Renal cortical epithelial cell (primary cell): ENCODE measurements around the gene CCDC7. TPM values are rescaled to one million over a fixed set of nuclear protein-coding genes. Genes with fewer than 3 reads are reported as not detected.
A peak's percentile ranks its signal among the peaks of the same experiment; 100 is the strongest.
"Not testable (repeated sequence)": the region's sequence is repeated elsewhere in the genome, so short reads cannot be mapped to it uniquely, and the experiment has no call there.

ENCODE experiments used
- DNase-seq: peaks from one replicate; pipeline ENCODE4 v3.0.0-alpha.2; 2011; ENCODE audit warnings: low read depth
- total RNA-seq: library from RNA; depleted of rRNA; stranded (reverse); fragments of >200 nt; gene quantifications from 2 replicates; pipeline ENCODE4 v1.2.3, GENCODE V29; 2014

CCDC7 gene
- total RNA-seq = 3.5 and 14.5 TPM in 2 replicates

DNA sequence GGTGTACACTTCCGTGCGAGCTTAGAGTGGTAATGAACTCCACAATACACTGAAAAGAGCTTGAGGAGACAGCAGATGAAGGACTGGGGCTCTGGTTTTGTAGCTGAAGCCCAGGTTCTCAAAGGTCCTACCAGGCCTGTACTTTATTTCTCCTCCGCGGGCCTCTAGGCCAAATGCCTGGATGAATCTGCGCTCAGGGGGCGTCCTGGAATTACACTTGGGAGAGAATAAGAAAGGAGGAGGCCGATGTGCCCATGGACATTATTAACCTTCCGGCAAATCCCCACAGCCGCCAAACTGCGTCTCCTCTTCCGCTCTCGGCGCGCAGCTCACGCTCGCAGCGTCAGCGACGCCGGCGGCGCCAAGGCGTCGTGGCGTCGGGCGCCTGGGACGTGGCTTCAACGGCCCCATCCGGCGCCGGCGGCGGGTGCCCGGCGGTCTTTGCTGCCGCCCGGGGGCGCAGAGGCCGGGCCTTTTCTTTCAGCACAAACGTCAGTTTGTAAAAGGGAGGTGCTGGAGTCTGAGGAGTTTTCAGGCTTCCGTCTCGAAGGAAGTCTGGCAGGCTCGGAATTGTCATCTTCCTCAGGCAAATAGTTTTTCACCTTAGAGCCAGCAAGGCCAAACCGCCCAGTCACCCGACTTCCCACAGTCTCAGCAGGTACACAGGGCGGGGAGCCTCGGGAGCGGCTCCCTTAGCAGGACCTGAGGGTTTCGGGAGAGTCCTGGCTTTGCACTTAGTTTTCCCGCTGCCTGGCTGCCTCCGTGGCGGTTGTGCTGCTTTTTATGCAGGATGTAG, at the start of gene CCDC7:
CCDC7 (plus strand) TSS at position 401 of the 796 bp plus-strand sequence. CDS start 5,503 bp downstream, outside the sequence.
- peak; percentile 68 for DNase-seq

DNA sequence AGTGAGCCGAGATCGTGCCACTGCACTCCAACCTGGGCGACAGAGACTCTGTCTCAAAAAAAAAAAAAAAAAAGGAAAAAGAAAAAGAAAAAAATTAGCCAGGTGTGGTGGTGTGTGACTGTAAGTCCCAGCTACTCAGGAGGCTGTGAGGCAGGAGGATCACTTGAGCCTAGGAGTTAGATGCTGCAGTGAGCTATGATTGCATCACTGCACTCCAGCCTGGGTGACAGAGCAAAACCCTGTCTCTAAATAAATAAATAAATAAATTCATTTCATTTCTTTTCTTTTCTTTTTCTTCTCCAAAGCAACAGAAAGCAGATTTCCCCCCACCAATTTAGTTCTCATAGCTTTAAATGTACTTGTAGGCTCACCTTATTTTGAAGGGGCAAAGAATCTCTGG, 48.8 kb upstream of the CCDC7 start:
- DNase-seq = not testable (repeated sequence)

DNA sequence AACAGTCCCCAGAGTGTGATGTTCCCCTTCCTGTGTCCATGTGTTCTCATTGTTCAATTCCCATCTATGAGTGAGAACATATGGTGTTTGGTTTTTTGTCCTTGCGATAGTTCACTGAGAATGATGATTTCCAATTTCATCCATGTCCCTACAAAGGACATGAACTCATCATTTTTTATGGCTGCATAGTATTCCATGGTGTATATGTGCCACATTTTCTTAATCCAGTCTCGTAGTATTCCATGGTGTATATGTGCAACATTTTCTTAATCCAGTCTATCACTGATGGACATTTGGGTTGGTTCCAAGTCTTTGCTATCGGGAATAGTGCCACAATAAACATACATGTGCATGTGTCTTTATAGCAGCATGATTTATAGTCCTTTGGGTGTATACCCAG, 46.2 kb upstream of the CCDC7 start:
- DNase-seq = not testable (repeated sequence)

DNA sequence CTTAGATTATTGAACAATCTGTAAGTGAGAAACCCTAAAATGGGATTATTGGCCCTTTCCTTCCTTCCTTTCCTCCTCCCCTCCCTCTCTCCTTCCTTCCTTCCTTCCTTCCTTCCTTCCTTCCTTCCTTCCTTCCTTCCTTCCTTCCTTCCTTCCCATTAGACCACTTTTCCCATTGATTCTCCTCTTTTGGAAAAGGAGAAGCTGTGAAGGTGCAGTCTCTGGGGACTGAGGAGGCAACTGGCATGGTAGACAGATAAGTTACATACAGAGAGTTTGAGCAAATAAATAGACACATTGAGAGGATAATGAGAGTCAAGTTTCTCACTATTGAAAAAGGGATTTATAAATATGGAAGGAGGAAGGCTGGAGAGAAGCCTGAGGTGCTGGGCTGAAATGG, 45.0 kb upstream of the CCDC7 start:
- DNase-seq = no peak

DNA sequence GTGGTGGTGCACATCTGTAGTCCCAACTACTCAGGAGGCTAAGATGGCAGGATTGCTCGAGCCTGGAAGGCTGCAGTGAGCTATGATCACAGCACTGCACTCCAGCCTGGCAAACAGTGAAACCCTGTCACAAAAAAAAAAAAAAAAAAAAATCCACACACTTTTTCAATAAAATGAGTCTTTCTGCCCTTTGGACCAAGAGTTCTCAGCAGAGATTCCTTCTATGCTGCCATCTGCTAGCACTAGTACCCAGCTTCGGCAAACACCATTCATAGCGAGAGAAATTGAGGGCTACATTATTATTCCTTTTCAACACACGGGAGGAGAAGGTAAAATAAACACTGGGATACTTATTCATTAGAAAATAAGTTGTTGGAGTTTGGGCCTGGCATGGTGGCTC, 43.4 kb upstream of the CCDC7 start:
- DNase-seq = no peak

DNA sequence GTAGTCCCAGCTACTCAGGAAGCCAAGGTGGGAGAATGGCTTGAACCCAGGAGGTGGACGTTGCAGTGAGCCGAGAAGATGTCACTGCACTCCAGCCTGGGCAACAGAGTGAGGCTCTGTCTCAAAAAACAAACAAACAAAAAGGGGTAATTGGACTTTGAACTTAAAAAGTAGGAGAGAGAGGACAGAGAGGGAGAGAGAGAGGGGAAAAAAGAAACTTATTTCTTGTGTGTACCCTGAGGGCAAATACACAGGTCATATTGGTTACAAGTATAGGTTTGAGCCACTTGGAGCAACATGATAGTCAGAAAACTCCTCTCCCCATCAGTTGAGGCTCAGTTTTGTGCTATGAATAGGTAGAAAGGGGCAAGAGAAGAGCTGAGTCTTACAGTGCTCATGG, 42.8 kb upstream of the CCDC7 start:
- no peak for DNase-seq

DNA sequence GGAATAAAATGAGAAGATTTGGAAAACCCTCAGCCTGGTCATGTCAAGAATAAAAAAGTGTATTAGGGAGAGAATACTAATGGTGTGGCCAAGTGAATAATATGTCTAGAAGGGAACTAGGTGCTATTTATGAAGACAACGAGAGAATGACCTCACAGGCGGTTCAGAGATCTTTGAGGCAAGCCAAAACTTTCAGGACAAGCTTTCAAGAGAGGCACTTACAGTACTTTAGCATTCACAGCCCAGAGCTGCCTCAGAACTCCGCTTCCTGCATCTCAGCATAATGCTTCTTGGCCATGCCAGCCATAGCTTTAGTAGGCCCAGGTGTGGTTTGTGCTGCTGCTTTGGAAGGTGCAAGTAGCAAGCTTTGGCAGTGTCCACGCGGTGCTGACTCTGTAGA, 37.2 kb upstream of the CCDC7 start:
- DNase-seq = no peak

DNA sequence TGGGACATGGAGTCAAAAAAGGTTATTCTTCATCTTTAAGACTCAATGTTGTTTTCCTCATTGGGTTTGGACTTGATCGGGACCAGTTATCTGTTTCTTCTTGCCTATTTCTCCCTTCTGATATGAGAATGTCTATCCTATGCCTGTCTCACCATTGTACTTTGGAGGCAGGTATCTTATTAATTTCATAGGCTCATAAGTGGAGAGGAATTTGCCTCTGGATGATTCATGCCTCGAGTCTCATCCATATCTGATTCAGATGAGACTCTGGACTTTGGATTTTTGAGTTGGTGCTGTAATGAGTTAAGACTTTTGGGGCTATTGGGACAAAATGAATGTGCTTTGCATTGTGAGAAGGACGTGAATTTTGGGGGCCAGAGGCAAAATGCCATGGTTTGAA, 36.2 kb upstream of the CCDC7 start:
- no peak for DNase-seq

DNA sequence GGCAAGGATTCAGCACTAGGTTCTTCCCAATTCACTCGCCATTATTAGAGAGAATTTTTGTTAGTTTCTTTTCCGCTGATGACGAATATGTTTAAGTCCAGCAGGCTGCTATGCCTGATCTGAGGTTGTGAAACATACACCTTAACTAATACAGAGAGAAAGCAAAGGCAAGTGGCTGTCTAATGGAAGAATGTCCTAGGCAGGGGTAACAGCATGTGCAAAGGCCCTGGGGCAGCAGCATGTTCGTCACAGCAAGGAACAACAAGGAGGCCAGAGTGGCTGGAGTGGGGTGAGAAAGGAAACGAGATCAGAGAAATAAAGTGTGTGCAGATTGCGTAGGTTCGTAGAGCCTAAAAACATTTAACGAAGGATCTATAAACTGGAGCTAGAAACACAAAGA, 35.4 kb upstream of the CCDC7 start:
- DNase-seq = no peak

DNA sequence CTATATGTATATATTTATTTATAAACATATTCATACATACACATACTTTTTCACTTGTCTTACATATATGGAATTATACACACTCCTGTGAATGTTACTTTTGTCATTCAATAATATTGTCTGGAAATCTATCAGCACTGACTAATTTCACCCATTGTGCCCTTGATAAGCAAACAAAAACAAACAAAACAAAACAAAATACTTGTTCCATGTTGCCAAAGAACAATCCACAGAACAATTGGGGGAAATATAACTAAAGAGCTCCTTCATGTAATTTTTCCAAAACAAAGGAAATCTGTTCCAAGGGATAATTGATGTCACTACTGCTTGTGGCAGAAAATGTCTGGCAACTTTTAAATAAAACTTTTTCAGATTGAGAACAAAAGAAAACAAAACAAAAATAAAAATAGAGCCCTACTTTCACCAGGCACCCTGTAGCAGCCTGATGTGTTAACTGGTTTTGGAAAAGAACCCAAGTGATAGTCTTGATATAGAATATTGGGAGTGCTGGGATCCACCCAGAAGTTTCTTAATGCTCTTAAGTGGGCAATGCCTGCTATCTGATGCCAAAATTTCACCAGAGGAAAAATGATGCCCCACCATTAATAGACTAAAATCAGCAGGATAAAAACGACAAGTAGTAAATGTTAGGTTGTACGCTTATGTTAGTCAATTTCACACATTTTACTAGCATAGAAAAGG, 34.0 kb upstream of the CCDC7 start:
- no peak for DNase-seq

DNA sequence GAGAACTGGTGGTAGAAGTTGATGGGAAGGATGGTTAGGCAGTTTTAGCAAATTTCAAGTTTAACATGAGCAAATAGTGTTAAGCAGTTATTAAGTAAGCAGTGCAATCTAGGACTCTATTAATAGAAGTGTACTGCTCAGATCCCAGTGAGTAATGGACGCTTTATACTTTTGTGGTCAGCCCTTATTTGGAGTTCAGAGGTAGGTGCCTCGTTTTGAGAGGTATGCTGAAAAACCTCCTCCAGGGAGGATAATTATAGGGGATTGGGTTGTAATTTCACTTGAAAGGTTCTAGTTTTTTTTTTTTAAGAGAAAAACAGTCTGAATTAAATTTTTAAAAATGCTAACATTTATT, 33.5 kb upstream of the CCDC7 start:
- DNase-seq = peak; percentile 78

DNA sequence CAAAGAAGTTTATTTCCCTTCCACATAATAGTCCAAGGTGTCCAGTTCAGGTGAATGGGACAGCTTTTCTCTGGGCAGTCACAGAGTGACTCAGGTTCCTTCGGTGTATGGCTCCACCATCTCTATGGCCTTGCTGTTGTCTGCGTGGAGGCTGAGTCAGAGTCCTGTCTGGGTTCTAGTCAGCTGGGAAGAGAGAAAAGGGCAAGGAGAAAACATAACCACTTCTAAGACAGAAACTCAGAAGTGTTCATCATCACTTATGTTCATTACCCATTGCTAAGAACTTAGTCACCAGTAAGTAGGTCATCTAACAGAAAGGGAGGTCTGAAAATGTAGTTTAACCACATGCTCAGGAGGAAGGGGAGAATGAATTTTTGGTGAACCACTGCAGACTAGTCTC, 32.4 kb upstream of the CCDC7 start:
- DNase-seq = peak; percentile 97

DNA sequence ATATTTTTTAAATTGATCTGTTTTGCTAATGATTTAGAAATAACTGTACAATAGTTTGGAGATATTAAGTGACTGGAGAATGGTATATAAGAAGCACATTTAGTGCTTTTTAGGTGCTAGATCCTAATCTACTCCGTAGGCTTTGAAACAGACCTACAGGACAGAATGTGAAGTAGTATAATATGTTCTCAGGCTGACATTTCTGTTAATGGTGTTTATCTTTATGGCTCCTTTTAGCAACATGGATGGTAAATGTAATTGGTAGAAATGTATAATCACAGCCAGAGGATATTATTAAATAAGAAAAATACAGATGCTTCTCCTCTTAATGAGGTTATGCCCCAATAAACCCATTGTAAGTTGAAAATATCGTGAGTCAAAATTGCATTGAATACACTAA, 30.6 kb upstream of the CCDC7 start:
- DNase-seq = no peak

DNA sequence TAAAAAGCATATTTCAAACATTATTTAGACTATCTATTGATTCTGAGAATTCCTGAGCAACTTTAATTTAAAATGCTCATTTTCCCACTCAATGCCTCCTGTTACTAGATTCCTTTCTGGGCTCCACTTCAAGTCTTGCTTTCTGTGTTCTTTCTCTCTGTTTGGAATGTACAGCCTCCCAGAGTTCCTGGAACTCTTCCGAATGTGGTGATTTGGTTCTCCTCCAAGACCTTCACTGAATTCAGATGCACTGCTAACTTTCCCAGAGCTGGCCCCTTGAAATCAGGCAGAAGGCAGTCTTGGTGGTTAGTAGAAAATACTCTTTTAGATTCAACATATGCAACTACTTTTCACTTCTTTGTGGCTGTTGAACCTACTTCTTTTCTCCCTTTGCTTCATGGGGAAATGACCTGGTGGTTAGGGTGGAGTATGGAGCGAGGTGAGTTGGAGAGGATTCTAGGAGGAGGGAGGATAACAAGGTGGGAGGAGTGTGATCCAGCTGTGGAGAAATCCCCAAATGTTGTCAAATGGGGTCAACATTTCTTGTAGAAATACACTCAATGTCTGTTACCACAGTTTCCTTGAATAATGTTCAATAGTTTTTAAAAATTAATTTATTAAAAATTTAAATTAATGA, 27.9 kb upstream of the CCDC7 start:
- peak; percentile 15 for DNase-seq

DNA sequence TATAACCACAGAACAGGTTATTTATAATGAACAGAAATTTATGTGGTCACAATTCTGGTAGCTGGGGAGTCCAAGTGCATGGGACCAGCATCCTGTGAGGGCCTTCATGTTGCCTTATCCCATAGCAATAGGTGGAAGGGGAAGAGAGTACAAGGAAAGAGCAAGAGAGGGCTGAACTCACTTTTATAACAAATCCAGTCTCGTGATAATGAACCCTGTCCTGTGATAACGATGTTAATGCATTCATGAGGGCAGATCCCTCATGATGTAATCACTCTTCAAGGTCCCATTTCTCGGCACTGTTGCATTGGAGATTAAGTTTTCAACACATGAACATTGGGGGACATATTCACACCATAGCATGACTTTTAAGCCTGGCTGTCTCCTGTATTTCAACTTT, 27.4 kb upstream of the CCDC7 start:
- DNase-seq = no peak

DNA sequence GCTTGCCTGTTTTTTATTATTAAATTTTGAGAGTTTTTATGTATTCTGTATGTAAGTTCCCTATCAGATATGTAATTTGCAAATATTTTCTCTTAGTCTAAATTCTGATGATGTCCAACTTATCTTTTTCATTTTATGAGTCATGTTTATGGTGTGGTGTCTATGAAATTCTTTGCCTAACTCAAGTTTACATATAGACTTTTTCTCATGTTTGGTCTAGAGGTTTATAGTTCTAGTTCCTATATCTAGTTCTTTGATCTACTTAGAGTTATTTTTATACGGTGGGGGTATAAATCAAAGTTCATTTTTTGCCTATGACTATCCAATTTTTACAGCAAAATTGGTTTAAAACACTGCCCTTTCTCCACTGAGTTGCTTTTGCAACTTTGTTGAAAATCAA, 26.3 kb upstream of the CCDC7 start:
- no peak for DNase-seq

DNA sequence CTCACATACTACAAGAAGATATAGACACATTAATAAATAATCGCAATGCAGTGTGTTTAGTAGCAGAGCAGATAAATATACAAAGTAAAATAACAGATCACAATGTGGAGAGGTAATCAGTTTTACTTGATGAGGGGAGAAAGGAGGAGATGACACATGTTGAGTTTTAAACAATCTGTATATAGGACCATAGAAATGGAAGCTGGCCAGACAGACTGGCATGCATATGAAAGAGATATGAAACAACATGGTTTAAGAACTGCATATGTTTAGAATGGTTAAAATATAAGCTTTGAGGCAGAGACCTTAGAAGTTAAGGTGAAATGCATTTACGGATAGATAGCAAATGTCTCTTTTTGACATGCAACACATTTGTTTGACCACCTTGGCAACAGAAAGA, 19.8 kb upstream of the CCDC7 start:
- no peak for DNase-seq

DNA sequence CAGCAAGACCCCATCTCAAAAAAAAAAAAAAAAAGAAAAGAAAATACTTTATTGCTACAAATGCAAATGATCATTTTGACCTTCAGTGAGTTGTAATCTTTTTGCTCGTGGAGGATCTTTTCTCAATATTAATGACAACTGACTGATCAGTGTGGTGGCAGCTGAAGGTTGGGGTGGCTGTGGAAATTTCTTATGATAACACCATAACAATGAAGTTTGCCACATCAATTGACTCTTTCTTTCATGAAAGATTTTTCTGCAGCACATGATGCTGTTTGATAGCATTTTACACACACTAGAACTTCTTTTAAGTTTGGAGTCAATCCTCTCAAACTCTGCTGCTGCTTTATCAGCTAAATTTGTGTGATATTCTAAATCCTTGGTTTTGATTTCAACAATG, 12.4 kb upstream of the CCDC7 start:
- DNase-seq = no peak

DNA sequence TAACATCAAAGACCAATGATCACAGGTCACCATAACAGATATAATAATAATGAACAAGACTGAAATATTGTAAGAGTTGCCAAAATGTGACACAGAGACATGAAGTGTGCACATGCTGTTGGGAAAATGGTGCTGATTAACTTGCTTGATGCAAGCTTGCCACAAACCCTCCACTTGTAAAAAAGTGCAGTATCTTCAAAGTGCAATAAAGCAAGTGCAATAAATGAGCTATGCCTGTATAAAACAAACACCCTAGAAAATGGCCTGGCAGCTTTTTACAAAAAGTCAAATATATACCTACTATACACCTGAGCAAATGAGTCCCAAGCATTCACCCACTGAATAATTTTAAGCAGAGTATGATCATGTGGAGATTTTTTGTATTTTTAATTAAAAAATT, 9.7 kb upstream of the CCDC7 start:
- no peak for DNase-seq

DNA sequence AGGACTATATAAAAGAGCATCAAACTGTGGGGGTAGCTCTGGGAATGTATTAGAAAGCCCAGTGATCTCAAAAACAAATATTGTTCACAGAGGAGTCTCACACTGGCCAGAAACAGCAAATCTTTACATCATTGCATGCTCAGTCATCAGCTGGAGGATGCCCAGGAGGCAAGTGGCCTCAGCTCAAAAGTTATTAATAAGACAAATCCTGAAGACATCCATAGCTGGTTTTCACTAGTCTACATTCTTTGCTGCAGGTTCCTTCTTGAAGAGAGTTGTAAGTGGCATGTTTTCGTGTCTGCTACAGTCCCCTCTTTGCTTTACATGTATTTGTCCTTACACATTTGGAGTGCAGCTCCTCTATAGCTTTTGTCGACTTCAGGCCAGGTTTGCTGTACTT, 8.6 kb upstream of the CCDC7 start:
- no peak for DNase-seq

DNA sequence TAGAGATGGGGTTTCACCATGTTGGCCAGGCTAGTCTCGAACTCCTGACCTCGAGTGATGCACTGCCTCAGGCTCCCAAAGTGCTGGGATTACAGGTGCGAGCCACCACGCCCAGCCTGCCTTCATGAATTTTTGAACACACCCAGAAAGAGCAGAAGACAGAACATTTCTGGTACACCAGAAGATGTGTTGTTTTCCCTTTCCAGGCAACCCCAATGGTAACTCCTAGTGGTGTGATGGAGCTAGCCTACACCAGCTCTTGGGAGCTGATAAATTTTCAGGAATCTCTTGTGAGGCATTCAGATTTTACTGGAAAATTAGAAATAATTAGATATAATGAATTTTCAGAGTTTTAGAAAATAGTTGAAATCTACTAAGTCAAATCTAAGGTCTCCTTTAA, 904 bp upstream of the CCDC7 start:
- DNase-seq = peak; percentile 4

DNA sequence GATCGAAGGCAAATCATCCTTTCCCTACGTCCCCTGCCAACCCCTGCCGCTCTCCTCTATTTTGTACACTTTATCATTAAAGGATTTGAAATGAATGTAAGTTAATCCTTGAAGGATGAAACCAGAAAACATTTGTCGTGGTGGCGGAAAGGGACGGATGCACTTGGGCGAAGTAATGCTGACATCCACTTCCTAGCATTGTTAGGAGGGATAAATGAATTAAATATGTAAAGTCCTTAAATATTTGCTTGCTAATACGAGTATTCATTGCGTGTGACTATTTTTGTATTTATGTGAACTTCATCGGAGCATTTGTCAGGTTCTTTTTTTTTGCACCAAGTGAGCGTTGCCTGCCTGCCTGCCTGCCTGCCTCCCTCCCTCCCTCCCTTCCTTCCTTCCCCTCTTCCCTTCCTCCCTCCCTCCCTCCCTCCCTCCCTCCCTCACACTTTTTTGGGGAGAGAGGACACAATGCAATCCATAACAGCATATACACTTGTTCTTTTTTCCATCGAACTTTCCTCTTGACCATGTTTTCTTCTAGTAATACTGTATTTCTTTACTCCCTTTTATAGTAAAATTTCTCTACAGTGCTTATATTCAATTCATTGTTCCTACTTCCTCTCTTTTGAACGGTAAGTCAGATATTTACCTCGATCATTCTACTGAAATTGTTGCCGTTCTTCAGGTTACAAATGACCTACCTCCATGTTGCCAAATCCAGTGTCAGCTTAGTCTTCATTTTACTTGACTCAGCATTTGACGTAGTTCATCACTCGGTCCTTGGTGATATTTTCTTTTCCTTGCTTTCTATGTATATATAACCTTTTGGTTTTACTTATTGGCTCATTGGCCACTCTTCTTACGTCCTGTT, 831 bp downstream of the CCDC7 start:
- peak; percentile 20 for DNase-seq
